ENCODE data around the gene LCN6. TPM values are rescaled to one million over a fixed set of nuclear protein-coding genes. Genes with fewer than 3 reads are reported as not detected.

Gene LCN6
- total RNA-seq, 2 donors from 2014 or later, result 7.8 to 16.2 TPM

- no peak for DNase-seq (ENCODE audit: low spot score)
- intact Hi-C loops (cut with DNase I), result no loop called here
- Histone ChIP-seq H3K27ac (no peak overlapping the region), H3K4me1 (replicated peaks) (no peaks in the 10 kb centered on the region), H3K27me3 (replicated peaks; ENCODE audit: insufficient read depth) (no peaks in the 10 kb centered on the region), H3K36me3 (no peaks in the 10 kb centered on the region), H3K4me3 (no peak overlapping the region), H3K9me3 (no peaks in the 10 kb centered on the region)
- no peak for TF ChIP-seq CTCF (IDR thresholded peaks at IDR 0.05)
- TF ChIP-seq POLR2AphosphoS5 (IDR thresholded peaks at IDR 0.05), result no peak
- no peak for TF ChIP-seq POLR2A (IDR thresholded peaks at IDR 0.05)
- 82% methylated on average over 12 of the region's 12 CpGs for WGBS
These were observed 45.0 kb downstream of the LCN6 start for GRCh38 chr9:136703276-136703860.

DNA sequence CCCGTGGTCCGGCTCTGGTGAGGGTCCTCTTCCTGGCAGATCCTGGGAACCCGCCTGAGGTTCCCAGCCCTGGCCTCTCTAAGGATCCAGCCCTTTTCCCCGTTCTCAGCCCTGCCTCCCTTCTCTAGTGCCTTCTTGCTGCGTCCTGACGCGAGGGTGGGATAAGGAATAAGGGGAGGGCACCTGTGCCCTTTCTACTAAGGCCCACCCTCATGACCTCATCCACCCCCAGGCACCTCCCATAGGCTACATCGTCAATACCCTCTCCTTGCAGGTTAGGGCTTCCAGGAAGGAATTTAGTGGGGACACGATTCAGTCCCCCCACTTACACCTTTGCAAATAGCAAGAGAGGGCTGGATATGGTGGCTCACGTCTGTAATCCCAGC, 46.7 kb downstream of the LCN6 start:
- TF ChIP-seq POLR2A (IDR thresholded peaks at IDR 0.05), result no peak
- no peak for TF ChIP-seq POLR2AphosphoS5 (IDR thresholded peaks at IDR 0.05)
- no peak for TF ChIP-seq CTCF (IDR thresholded peaks at IDR 0.05)
- H3K36me3 ChIP-seq, result no peaks in the 10 kb centered on the region
- H3K27me3 ChIP-seq (replicated peaks; ENCODE audit: insufficient read depth), result no peaks in the 10 kb centered on the region
- H3K9me3 ChIP-seq, result no peaks in the 10 kb centered on the region
- H3K27ac ChIP-seq, result no peak overlapping the region
- 56% methylated on average over 10 of the region's 10 CpGs for WGBS
- intact Hi-C loops (cut with DNase I), result no loop called here
- no peaks in the 10 kb centered on the region for H3K4me1 ChIP-seq (replicated peaks)
- DNase-seq (ENCODE audit: low spot score), result no peak
- H3K4me3 ChIP-seq, result no peak overlapping the region

DNA sequence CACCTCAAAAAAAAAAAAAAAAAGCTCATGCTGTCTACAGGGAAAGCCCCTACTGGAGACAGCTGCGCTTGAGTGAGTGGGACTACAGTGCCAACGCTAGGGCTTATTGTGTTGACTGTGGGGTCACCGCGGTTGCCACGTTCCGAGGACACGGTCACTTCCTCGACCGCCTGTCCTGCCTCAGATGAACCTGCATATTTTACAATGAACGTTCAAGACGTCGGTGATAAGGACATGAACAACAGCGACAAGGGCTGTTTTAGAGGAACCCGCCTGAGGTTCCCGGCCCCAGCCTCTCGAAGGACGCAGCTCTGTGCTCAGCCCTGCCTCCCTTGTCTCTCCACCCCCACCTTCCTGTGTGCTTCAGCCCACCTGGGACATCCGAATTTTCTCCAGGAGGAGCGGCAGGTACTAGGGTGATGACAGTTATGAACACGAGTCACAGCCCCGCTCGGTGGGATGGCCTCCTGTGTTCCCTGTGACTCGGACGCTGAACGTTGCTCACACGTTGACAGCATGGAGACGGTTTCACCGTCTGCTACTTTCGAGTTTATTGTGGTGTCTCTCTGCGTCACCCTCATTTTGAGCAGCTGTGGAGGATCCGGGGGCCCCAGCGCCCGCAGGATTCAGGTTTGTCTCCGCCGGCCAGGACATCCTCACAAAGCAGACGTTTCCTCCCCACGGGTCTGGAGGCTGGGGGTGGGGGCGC, 47.2 kb downstream of the LCN6 start:
- H3K4me3 ChIP-seq, result no peak overlapping the region

GRCh38 chr9:136700304-136700703, 48.0 kb downstream of the LCN6 start:
- H3K27ac ChIP-seq, result no peak overlapping the region
- intact Hi-C loops (cut with DNase I), result no loop called here
- peaks cover 4% of the 10 kb centered on the region for H3K4me1 ChIP-seq (replicated peaks)
- no peak for TF ChIP-seq POLR2A (IDR thresholded peaks at IDR 0.05)
- TF ChIP-seq CTCF (IDR thresholded peaks at IDR 0.05), result no peak
- TF ChIP-seq POLR2AphosphoS5 (IDR thresholded peaks at IDR 0.05), result no peak
- H3K27me3 ChIP-seq (replicated peaks; ENCODE audit: insufficient read depth), result no peaks in the 10 kb centered on the region
- H3K36me3 ChIP-seq, result no peaks in the 10 kb centered on the region
- H3K4me3 ChIP-seq, result no peak overlapping the region
- H3K9me3 ChIP-seq, result no peaks in the 10 kb centered on the region
- WGBS, result 79% methylated on average over 13 of the region's 13 CpGs
- no peak for DNase-seq (ENCODE audit: low spot score)

More for the DNA sequence above, 47.2 kb downstream of the LCN6 start:
- no peaks in the 10 kb centered on the region for H3K4me1 ChIP-seq (replicated peaks)
- H3K27ac ChIP-seq, result no peak overlapping the region
- no peaks in the 10 kb centered on the region for H3K9me3 ChIP-seq
- H3K36me3 ChIP-seq, result no peaks in the 10 kb centered on the region
- intact Hi-C loops (cut with DNase I), result no loop called here
- DNase-seq (ENCODE audit: low spot score), result no peak
- H3K27me3 ChIP-seq (replicated peaks; ENCODE audit: insufficient read depth), result no peaks in the 10 kb centered on the region
- no peak for TF ChIP-seq CTCF (IDR thresholded peaks at IDR 0.05)
- no peak for TF ChIP-seq POLR2AphosphoS5 (IDR thresholded peaks at IDR 0.05)
- TF ChIP-seq POLR2A (IDR thresholded peaks at IDR 0.05), result no peak
- 40% methylated on average over 38 of the region's 38 CpGs for WGBS

Measured in prostate gland (tissue), 2 donors.